ENCODE data around the gene AOPEP.

AOPEP gene

GRCh38 chr9:95060234-95060633 is 333.7 kb downstream of the AOPEP start:
- no peak for DNase-seq
- H3K79me2 ChIP-seq (ENCODE audit: low read length), result no peaks in the 10 kb centered on the region
- H3K4me3 ChIP-seq (ENCODE audit: low read length), result no peak overlapping the region
- H2AFZ ChIP-seq (ENCODE audit: low read length), result no peak overlapping the region
- H3K4me2 ChIP-seq (ENCODE audit: low read depth, low read length), result no peak overlapping the region
- no peaks in the 10 kb centered on the region for H3K36me3 ChIP-seq (replicated peaks; ENCODE audit: insufficient read depth, low read length)
- H3K9me3 ChIP-seq (replicated peaks; ENCODE audit: insufficient read depth, low read length), result no peaks in the 10 kb centered on the region
- H3K27ac ChIP-seq (ENCODE audit: low read length), result no peak overlapping the region
- TF ChIP-seq EZH2phosphoT487 (IDR thresholded peaks at IDR 0.05; ENCODE audit: low read length) (no peak), CTCF (IDR thresholded peaks at IDR 0.05; ENCODE audit: low read length) (no peak), EZH2 (optimal IDR thresholded peaks at IDR 0.05; ENCODE audit: low read depth, low read length) (no peak)
- H3K27me3 ChIP-seq (replicated peaks; ENCODE audit: insufficient read depth, low read length), result no peaks in the 10 kb centered on the region
- no peaks in the 10 kb centered on the region for H3F3A ChIP-seq (ENCODE audit: insufficient read depth, low read length)
- no peaks in the 10 kb centered on the region for H3K9me2 ChIP-seq (replicated peaks; ENCODE audit: insufficient read depth, low read length)
- no peaks in the 10 kb centered on the region for H4K20me1 ChIP-seq (ENCODE audit: insufficient read depth, low read length)
- no peak overlapping the region for H3K9ac ChIP-seq (ENCODE audit: low read length)
- H3K4me1 ChIP-seq (ENCODE audit: low read length), result no peaks in the 10 kb centered on the region

GRCh38 chr9:95060916-95061315 is 334.4 kb downstream of the AOPEP start:
- TF ChIP-seq EZH2 (optimal IDR thresholded peaks at IDR 0.05; ENCODE audit: low read depth, low read length), result no peak
- TF ChIP-seq CTCF (IDR thresholded peaks at IDR 0.05; ENCODE audit: low read length), result no peak
- TF ChIP-seq EZH2phosphoT487 (IDR thresholded peaks at IDR 0.05; ENCODE audit: low read length), result no peak
- Histone ChIP-seq H3K9me2 (replicated peaks; ENCODE audit: insufficient read depth, low read length) (no peaks in the 10 kb centered on the region), H3K27me3 (replicated peaks; ENCODE audit: insufficient read depth, low read length) (no peaks in the 10 kb centered on the region), H3K27ac (ENCODE audit: low read length) (no peak overlapping the region), H3K4me2 (ENCODE audit: low read depth, low read length) (no peak overlapping the region), H3F3A (ENCODE audit: insufficient read depth, low read length) (no peaks in the 10 kb centered on the region), H3K79me2 (ENCODE audit: low read length) (no peaks in the 10 kb centered on the region), H2AFZ (ENCODE audit: low read length) (no peak overlapping the region), H3K9me3 (replicated peaks; ENCODE audit: insufficient read depth, low read length) (no peaks in the 10 kb centered on the region), H3K4me3 (ENCODE audit: low read length) (no peak overlapping the region), H4K20me1 (ENCODE audit: insufficient read depth, low read length) (no peaks in the 10 kb centered on the region), H3K4me1 (ENCODE audit: low read length) (no peaks in the 10 kb centered on the region), H3K36me3 (replicated peaks; ENCODE audit: insufficient read depth, low read length) (no peaks in the 10 kb centered on the region), H3K9ac (ENCODE audit: low read length) (no peak overlapping the region)
- no peak for DNase-seq

- Histone ChIP-seq H3K79me2 (ENCODE audit: low read length) (no peaks in the 10 kb centered on the region), H3K4me3 (ENCODE audit: low read length) (no peak overlapping the region), H3K4me1 (ENCODE audit: low read length) (no peaks in the 10 kb centered on the region), H3K27ac (ENCODE audit: low read length) (no peak overlapping the region), H3K4me2 (ENCODE audit: low read depth, low read length) (no peak overlapping the region), H3K27me3 (replicated peaks; ENCODE audit: insufficient read depth, low read length) (no peaks in the 10 kb centered on the region), H3K9me3 (replicated peaks; ENCODE audit: insufficient read depth, low read length) (no peaks in the 10 kb centered on the region), H3K9me2 (replicated peaks; ENCODE audit: insufficient read depth, low read length) (no peaks in the 10 kb centered on the region), H3K9ac (ENCODE audit: low read length) (no peak overlapping the region), H4K20me1 (ENCODE audit: insufficient read depth, low read length) (no peaks in the 10 kb centered on the region), H3K36me3 (replicated peaks; ENCODE audit: insufficient read depth, low read length) (no peaks in the 10 kb centered on the region), H3F3A (ENCODE audit: insufficient read depth, low read length) (no peaks in the 10 kb centered on the region), H2AFZ (ENCODE audit: low read length) (no peak overlapping the region)
- TF ChIP-seq EZH2phosphoT487 (IDR thresholded peaks at IDR 0.05; ENCODE audit: low read length) (no peak), CTCF (IDR thresholded peaks at IDR 0.05; ENCODE audit: low read length) (no peak), EZH2 (optimal IDR thresholded peaks at IDR 0.05; ENCODE audit: low read depth, low read length) (no peak)
- no peak for DNase-seq
These were observed 335.6 kb downstream of the AOPEP start for GRCh38 chr9:95061916-95062595.

All from MM.1S (cell line).